Panc1 (cell line): ENCODE results near the gene KIAA0232.

ENCODE experiments used
- CTCF ChIP-seq: fragments of 450-650 bp; IDR thresholded peaks from 2 replicates; pipeline ENCODE4 v1.5.1; 2017; ENCODE audit warnings: mild to moderate bottlenecking
- TF ChIP-seq, protein P1 (sequence below), 2 experiments: IDR thresholded peaks; 2 replicates each; pipeline ENCODE4 v1.6.1; 2011 to 2012; ENCODE audit warnings: low read depth in 2 of 2, control low read depth in 1 of 2, low read length in 1 of 2, mild to moderate bottlenecking in 1 of 2, moderate library complexity in 1 of 2; ENCODE audit not compliant: insufficient read depth in 1 of 2

DNA sequence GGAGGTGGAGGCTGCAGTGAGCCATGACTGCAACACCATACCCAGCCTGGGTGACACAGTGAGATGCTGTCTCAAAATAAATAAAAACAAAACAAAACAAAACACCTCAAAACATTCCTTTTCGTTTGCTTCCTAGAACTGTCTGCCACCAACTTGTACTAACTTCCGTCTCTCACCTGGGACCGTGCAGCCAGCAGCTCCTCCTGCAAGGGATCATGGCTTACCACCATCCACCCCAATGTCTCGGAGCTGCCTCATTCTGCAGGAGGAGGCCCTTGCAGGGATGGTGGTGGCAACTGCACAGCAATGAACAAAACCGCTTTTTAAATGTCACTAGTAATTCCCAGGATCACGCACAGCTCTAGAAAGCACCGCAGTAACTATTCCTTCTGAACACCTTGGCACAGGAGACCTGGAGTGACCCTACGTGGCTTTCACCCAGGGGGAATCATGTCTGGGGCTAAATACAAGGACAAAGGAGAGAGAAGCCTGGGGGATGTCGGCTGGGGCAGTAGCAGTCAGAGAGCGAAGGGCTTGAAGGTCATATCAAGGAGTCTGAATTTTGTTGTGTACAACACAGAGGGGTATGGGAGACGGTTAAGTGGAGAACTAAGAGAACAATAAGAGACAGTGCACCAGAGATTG is 17.4 kb upstream of the KIAA0232 start:
- TF ChIP-seq CTCF = no peak
- TF ChIP-seq, protein P1, sequence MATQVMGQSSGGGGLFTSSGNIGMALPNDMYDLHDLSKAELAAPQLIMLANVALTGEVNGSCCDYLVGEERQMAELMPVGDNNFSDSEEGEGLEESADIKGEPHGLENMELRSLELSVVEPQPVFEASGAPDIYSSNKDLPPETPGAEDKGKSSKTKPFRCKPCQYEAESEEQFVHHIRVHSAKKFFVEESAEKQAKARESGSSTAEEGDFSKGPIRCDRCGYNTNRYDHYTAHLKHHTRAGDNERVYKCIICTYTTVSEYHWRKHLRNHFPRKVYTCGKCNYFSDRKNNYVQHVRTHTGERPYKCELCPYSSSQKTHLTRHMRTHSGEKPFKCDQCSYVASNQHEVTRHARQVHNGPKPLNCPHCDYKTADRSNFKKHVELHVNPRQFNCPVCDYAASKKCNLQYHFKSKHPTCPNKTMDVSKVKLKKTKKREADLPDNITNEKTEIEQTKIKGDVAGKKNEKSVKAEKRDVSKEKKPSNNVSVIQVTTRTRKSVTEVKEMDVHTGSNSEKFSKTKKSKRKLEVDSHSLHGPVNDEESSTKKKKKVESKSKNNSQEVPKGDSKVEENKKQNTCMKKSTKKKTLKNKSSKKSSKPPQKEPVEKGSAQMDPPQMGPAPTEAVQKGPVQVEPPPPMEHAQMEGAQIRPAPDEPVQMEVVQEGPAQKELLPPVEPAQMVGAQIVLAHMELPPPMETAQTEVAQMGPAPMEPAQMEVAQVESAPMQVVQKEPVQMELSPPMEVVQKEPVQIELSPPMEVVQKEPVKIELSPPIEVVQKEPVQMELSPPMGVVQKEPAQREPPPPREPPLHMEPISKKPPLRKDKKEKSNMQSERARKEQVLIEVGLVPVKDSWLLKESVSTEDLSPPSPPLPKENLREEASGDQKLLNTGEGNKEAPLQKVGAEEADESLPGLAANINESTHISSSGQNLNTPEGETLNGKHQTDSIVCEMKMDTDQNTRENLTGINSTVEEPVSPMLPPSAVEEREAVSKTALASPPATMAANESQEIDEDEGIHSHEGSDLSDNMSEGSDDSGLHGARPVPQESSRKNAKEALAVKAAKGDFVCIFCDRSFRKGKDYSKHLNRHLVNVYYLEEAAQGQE (IDR thresholded peaks at IDR 0.05; ENCODE audit: insufficient read depth in 1 of 2, low read depth in 2 of 2, low read length in 1 of 2) = no peak
